Nephron (organoid): ENCODE measurements around the gene ACADVL.

Experiments used
- H3K27ac Mint-ChIP-seq, 3 experiments: 2 replicates each; pipeline ENCODE4 v1.8.0; 2020; ENCODE audit warnings: mixed read lengths in 3 of 3, mild to moderate bottlenecking in 2 of 3, moderate library complexity in 1 of 3
- H3K27me3 Mint-ChIP-seq: 2 replicates; pipeline ENCODE4 v1.8.0; 2021; ENCODE audit warnings: low read depth, mild to moderate bottlenecking, moderate library complexity, mixed read lengths
- H3K36me3 Mint-ChIP-seq: 2 replicates; pipeline ENCODE4 v1.8.0; 2020; ENCODE audit warnings: low read depth, mixed read lengths
- H3K4me1 Mint-ChIP-seq: 2 replicates; pipeline ENCODE4 v1.8.0; 2020; ENCODE audit warnings: mixed read lengths
- H3K4me3 Mint-ChIP-seq, 3 experiments: 2 replicates each; pipeline ENCODE4 v1.8.0; 2020; ENCODE audit warnings: mild to moderate bottlenecking in 3 of 3, mixed read lengths in 3 of 3, moderate library complexity in 2 of 3
- H3K9me3 Mint-ChIP-seq: 2 replicates; pipeline ENCODE4 v1.8.0; 2020; ENCODE audit warnings: mixed read lengths
- TF ChIP-seq, protein P1 (sequence below), 3 experiments: fragments of 200-600 bp; sonication (generic); IDR thresholded peaks; one replicate each; pipeline ENCODE4 v1.5.0; 2021; ENCODE audit warnings: antibody characterized with exemption in 3 of 3; ENCODE audit not compliant: unreplicated experiment in 3 of 3

Gene ACADVL

DNA sequence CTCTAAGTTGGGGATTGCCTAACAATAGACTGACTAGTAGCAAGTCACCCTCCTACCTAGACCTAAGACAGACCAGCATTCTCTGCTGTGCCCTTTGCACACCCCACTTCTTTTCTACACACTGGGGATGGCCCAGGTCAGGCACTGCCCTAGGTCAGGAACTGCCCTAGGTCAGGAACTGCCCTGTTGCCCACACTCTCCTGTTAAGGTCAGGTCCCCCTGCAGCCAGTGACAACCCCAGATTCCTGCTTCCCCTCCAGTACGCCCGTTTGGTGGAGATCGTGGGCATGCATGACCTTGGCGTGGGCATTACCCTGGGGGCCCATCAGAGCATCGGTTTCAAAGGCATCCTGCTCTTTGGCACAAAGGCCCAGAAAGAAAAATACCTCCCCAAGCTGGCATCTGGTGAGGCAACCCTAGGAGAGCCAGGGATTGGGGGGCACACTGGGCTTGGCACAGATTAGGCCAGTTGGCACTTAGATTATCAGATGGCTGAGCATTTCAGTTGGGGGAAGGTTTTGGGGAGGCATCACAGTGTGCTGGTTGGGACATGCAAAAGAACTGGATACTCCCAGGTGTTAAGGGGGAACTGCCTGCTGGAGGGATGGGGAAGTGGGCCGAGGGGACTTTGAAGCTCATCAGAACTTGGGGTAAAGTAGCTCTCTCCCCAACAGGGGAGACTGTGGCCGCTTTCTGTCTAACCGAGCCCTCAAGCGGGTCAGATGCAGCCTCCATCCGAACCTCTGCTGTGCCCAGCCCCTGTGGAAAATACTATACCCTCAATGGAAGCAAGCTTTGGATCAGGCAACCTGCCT is 1.7 kb downstream of the ACADVL start:
- TF ChIP-seq, protein P1, sequence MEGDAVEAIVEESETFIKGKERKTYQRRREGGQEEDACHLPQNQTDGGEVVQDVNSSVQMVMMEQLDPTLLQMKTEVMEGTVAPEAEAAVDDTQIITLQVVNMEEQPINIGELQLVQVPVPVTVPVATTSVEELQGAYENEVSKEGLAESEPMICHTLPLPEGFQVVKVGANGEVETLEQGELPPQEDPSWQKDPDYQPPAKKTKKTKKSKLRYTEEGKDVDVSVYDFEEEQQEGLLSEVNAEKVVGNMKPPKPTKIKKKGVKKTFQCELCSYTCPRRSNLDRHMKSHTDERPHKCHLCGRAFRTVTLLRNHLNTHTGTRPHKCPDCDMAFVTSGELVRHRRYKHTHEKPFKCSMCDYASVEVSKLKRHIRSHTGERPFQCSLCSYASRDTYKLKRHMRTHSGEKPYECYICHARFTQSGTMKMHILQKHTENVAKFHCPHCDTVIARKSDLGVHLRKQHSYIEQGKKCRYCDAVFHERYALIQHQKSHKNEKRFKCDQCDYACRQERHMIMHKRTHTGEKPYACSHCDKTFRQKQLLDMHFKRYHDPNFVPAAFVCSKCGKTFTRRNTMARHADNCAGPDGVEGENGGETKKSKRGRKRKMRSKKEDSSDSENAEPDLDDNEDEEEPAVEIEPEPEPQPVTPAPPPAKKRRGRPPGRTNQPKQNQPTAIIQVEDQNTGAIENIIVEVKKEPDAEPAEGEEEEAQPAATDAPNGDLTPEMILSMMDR (IDR thresholded peaks at IDR 0.05; ENCODE audit: unreplicated experiment in 3 of 3): no peak
- peak overlapping the region; percentile 89 to 97 (median 93) for H3K4me3 Mint-ChIP-seq
- peaks cover 47% of the 10 kb centered on the region for H3K4me1 Mint-ChIP-seq
- H3K9me3 Mint-ChIP-seq: no peaks in the 10 kb centered on the region
- H3K27ac Mint-ChIP-seq: peak overlapping the region; percentile 89 to 96 (median 95)
- H3K36me3 Mint-ChIP-seq: peaks cover 19% of the 10 kb centered on the region
- H3K27me3 Mint-ChIP-seq: peaks cover 4% of the 10 kb centered on the region

DNA sequence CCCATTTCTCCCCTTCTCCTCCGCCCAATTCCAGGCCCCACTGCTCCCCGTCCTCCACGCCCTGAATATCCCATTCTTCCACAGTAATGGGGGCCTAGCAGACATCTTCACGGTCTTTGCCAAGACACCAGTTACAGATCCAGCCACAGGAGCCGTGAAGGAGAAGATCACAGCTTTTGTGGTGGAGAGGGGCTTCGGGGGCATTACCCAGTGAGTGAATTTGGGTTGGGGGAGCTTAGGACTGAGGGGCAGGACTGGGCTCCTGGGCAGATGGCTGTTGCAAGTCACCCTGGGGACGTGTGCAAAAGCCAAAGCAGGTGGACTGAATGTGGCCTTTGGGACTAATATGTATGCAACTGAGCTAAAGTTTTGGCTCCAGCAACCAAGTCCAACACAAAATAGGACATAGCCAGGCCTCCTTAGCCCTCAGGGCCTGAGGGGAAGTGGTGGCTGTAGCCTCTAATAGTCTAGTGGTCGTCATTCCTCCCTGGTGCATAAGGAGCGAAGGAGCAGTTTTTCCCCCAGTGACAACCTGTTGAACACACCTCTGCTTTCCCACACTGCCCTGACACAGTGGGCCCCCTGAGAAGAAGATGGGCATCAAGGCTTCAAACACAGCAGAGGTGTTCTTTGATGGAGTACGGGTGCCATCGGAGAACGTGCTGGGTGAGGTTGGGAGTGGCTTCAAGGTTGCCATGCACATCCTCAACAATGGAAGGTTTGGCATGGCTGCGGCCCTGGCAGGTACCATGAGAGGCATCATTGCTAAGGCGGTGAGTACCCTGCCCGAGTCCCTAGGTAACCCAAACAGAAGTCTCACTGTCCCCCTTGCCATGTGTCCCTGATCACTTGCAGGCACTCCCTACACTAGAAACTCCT is 2.6 kb downstream of the ACADVL start:
- H3K27me3 Mint-ChIP-seq: peaks cover 4% of the 10 kb centered on the region
- peaks cover 43% of the 10 kb centered on the region for H3K4me1 Mint-ChIP-seq
- peaks cover 22% of the 10 kb centered on the region for H3K36me3 Mint-ChIP-seq
- TF ChIP-seq, protein P1 (IDR thresholded peaks at IDR 0.05; ENCODE audit: unreplicated experiment in 3 of 3): no peak
- H3K9me3 Mint-ChIP-seq: no peaks in the 10 kb centered on the region
- H3K4me3 Mint-ChIP-seq: peak overlapping the region; percentile 89 to 97 (median 93)
- peak overlapping the region in 2 of 3 experiments; percentile 18 to 96 for H3K27ac Mint-ChIP-seq

DNA sequence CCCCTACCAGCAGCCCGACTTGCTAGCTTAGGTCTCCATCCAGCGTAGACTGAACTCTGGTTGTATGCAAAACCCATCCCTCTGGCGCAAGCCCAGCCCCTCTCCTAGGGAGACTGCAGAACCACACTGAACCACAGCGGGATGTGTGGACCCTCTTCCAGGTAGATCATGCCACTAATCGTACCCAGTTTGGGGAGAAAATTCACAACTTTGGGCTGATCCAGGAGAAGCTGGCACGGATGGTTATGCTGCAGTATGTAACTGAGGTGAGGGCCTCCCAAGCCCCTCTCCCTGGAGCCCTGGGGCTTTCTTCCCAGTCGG is 3.2 kb downstream of the ACADVL start:
- H3K4me1 Mint-ChIP-seq: peaks cover 37% of the 10 kb centered on the region
- no peak overlapping the region for H3K27ac Mint-ChIP-seq
- peak overlapping the region; percentile 19 to 63 (median 51) for H3K4me3 Mint-ChIP-seq
- H3K36me3 Mint-ChIP-seq: peaks cover 25% of the 10 kb centered on the region
- no peaks in the 10 kb centered on the region for H3K9me3 Mint-ChIP-seq
- TF ChIP-seq, protein P1 (IDR thresholded peaks at IDR 0.05; ENCODE audit: unreplicated experiment in 3 of 3): no peak
- peaks cover 4% of the 10 kb centered on the region for H3K27me3 Mint-ChIP-seq

DNA sequence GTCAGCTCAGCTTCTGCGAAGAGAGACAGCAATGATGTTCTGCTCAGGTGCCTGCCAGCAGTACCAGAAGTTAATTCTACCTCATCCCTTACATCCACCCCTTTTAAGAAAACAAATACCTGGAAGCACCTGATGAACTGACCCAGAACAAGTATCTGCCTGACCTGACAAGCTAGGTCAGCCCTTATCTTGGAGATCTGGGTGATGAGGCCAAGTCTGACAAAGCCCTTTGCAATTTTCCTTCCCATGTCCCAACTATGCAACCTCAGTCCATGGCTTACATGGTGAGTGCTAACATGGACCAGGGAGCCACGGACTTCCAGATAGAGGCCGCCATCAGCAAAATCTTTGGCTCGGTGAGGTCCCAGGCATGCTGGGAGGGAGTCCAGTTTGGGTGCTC is 3.6 kb downstream of the ACADVL start:
- Mint-ChIP-seq H3K27ac (no peak overlapping the region), H3K27me3 (peaks cover 4% of the 10 kb centered on the region), H3K9me3 (no peaks in the 10 kb centered on the region), H3K4me1 (peaks cover 33% of the 10 kb centered on the region), H3K36me3 (peaks cover 29% of the 10 kb centered on the region), H3K4me3 (peak overlapping the region in 1 of 3 experiments; percentile 34)
- TF ChIP-seq, protein P1 (IDR thresholded peaks at IDR 0.05; ENCODE audit: unreplicated experiment in 3 of 3): no peak

DNA sequence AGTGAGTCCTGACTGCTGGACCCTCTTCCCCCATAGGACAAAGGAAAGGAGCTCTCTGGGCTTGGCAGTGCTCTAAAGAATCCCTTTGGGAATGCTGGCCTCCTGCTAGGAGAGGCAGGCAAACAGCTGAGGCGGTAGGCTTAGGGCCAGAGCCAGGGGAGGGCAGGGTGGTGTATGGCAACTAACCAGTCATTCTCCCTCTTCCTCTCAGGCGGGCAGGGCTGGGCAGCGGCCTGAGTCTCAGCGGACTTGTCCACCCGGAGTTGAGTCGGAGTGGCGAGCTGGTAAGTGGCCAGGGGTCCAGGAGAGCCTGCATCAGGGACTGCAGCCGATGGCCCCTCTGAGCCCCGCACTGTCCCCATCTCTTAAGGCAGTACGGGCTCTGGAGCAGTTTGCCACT is 4.4 kb downstream of the ACADVL start:
- TF ChIP-seq, protein P1 (IDR thresholded peaks at IDR 0.05; ENCODE audit: unreplicated experiment in 3 of 3): no peak
- Mint-ChIP-seq H3K36me3 (peaks cover 36% of the 10 kb centered on the region), H3K4me3 (no peak overlapping the region), H3K4me1 (peaks cover 26% of the 10 kb centered on the region), H3K27me3 (no peaks in the 10 kb centered on the region), H3K27ac (no peak overlapping the region), H3K9me3 (no peaks in the 10 kb centered on the region)
